Measurements from ENCODE around the gene ST6GALNAC2. TPM values are rescaled to one million over a fixed set of nuclear protein-coding genes. Genes with fewer than 3 reads are reported as not detected.

Gene ST6GALNAC2
- total RNA-seq, 1 donor from 2014 or later, result 0.32 TPM

DNA sequence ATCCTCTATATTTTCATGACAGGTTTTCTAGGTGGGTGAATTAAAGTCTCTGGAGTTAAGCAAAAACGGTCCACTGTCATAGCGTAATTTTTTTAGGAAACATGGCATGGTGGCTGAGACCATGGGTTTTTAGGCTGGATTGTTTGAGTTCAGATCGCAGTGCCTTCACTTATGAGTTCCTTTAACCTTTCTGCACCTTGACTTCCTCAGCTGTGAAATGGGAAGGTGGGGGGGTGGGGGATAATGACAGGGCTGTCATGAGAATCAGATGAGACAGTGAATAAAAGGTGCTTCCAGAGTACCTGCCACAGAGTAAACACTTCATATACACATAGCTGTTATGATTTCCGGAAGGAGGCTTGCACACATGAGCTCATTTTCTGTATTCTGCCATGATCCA lies 34.0 kb downstream of the ST6GALNAC2 start:
- TF ChIP-seq CTCF (IDR thresholded peaks at IDR 0.05; ENCODE audit: partially characterized antibody, unreplicated experiment), result no peak
- H3K9me3 Mint-ChIP-seq (ENCODE audit: unreplicated experiment), result peaks cover 2% of the 10 kb centered on the region
- peaks cover 2% of the 10 kb centered on the region for H3K27me3 Mint-ChIP-seq (ENCODE audit: unreplicated experiment)
- peaks cover 9% of the 10 kb centered on the region for H3K4me1 Mint-ChIP-seq (ENCODE audit: low read depth, unreplicated experiment)
- H3K36me3 Mint-ChIP-seq (ENCODE audit: unreplicated experiment), result no peaks in the 10 kb centered on the region
- H3K4me3 Mint-ChIP-seq (ENCODE audit: unreplicated experiment), result no peak overlapping the region
- DNase-seq, result no peak
- H3K27ac Mint-ChIP-seq (ENCODE audit: unreplicated experiment), result no peak overlapping the region

- Mint-ChIP-seq H3K4me1 (ENCODE audit: low read depth, unreplicated experiment) (peaks cover 9% of the 10 kb centered on the region), H3K36me3 (ENCODE audit: unreplicated experiment) (no peaks in the 10 kb centered on the region), H3K27ac (ENCODE audit: unreplicated experiment) (no peak overlapping the region), H3K9me3 (ENCODE audit: unreplicated experiment) (peaks cover 2% of the 10 kb centered on the region), H3K4me3 (ENCODE audit: unreplicated experiment) (no peak overlapping the region), H3K27me3 (ENCODE audit: unreplicated experiment) (peaks cover 2% of the 10 kb centered on the region)
- DNase-seq, result no peak
- TF ChIP-seq CTCF (IDR thresholded peaks at IDR 0.05; ENCODE audit: partially characterized antibody, unreplicated experiment), result no peak
Observed at GRCh38 chr17:76550712-76551615, 34.7 kb downstream of the ST6GALNAC2 start.

- no peak overlapping the region for H3K27ac Mint-ChIP-seq (ENCODE audit: unreplicated experiment)
- no peaks in the 10 kb centered on the region for H3K36me3 Mint-ChIP-seq (ENCODE audit: unreplicated experiment)
- TF ChIP-seq CTCF (IDR thresholded peaks at IDR 0.05; ENCODE audit: partially characterized antibody, unreplicated experiment), result no peak
- H3K27me3 Mint-ChIP-seq (ENCODE audit: unreplicated experiment), result peaks cover 1% of the 10 kb centered on the region
- H3K9me3 Mint-ChIP-seq (ENCODE audit: unreplicated experiment), result peaks cover 6% of the 10 kb centered on the region
- H3K4me3 Mint-ChIP-seq (ENCODE audit: unreplicated experiment), result no peak overlapping the region
- no peak for DNase-seq
- peaks cover 13% of the 10 kb centered on the region for H3K4me1 Mint-ChIP-seq (ENCODE audit: low read depth, unreplicated experiment)
Observed at GRCh38 chr17:76549539-76549938, 36.1 kb downstream of the ST6GALNAC2 start.

DNA sequence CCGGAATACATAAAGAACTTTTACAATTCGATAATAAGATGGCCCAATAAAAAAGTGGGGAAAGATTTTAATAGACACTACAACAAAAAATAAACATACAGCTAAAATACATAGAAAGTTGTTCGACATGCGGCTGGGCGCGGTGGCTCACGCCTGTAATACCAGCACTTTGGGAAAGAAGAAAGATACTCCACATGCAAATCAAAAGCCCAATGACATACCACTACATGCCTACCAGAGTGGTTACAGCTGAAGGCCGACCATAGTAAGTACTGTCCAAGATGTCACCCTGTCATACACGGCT lies 36.5 kb downstream of the ST6GALNAC2 start:
- peaks cover 5% of the 10 kb centered on the region for H3K9me3 Mint-ChIP-seq (ENCODE audit: unreplicated experiment)
- H3K4me3 Mint-ChIP-seq (ENCODE audit: unreplicated experiment), result no peak overlapping the region
- no peak overlapping the region for H3K27ac Mint-ChIP-seq (ENCODE audit: unreplicated experiment)
- DNase-seq, result no peak
- H3K27me3 Mint-ChIP-seq (ENCODE audit: unreplicated experiment), result peaks cover under 1% of the 10 kb centered on the region
- no peak for TF ChIP-seq CTCF (IDR thresholded peaks at IDR 0.05; ENCODE audit: partially characterized antibody, unreplicated experiment)
- H3K4me1 Mint-ChIP-seq (ENCODE audit: low read depth, unreplicated experiment), result peaks cover 14% of the 10 kb centered on the region
- H3K36me3 Mint-ChIP-seq (ENCODE audit: unreplicated experiment), result no peaks in the 10 kb centered on the region

Measured in glutamatergic neuron (in vitro differentiated cells).